Suprapubic skin (tissue), 4 donors: ENCODE results near the gene XCR1. TPM values are rescaled to one million over a fixed set of nuclear protein-coding genes. Genes with fewer than 3 reads are reported as not detected.

Experiments
- DNase-seq, 2 donors: peaks; one replicate each; pipeline ENCODE4 v3.0.0-alpha.2; 2019; ENCODE audit warnings: low spot score in 2 of 2
- H3K27ac ChIP-seq: fragments of 200-600 bp; sonication (generic); one replicate; pipeline ENCODE4 v1.5.1; 2019
- H3K27me3 ChIP-seq: fragments of 200-600 bp; sonication (generic); one replicate; pipeline ENCODE4 v1.5.1; 2019
- H3K36me3 ChIP-seq: fragments of 200-600 bp; sonication (generic); one replicate; pipeline ENCODE4 v1.5.1; 2019
- H3K4me1 ChIP-seq: fragments of 200-600 bp; sonication (generic); one replicate; pipeline ENCODE4 v1.5.1; 2019
- H3K4me3 ChIP-seq: fragments of 200-600 bp; sonication (generic); one replicate; pipeline ENCODE4 v1.5.1; 2019; ENCODE audit warnings: mild to moderate bottlenecking
- H3K9me3 ChIP-seq: fragments of 200-600 bp; sonication (generic); one replicate; pipeline ENCODE4 v1.5.1; 2019
- CTCF ChIP-seq, 2 donors: fragments of 200-600 bp in 1 of 2; fragments of 450-650 bp in 1 of 2; sonication (generic) in 1 of 2; IDR thresholded peaks; one replicate each; pipeline ENCODE4 v1.5.1; 2016 to 2019; ENCODE audit warnings: antibody characterized with exemption in 2 of 2, mild to moderate bottlenecking in 1 of 2, moderate library complexity in 1 of 2
- EP300 ChIP-seq: sonication (generic); formaldehyde crosslinking; IDR thresholded peaks from one replicate; pipeline ENCODE4 v1.6.1; 2017; ENCODE audit warnings: antibody characterized with exemption
- POLR2A ChIP-seq, 2 donors: fragments of 450-650 bp; IDR thresholded peaks; one replicate each; pipeline ENCODE4 v1.6.1; 2017; ENCODE audit warnings: antibody characterized with exemption in 2 of 2, mild to moderate bottlenecking in 2 of 2, moderate library complexity in 2 of 2
- POLR2AphosphoS5 ChIP-seq, 3 donors: sonication (generic); formaldehyde crosslinking; IDR thresholded peaks; one replicate each; pipeline ENCODE4 v1.6.1; 2017; ENCODE audit warnings: antibody characterized with exemption in 3 of 3
- WGBS: methylation state at CpG from one replicate; pipeline ENCODE4 v1.1.5; 2018; 5-methylcytosine and 5-hydroxymethylcytosine counted together
- total RNA-seq, 4 donors: library from RNA; depleted of rRNA; stranded (reverse); fragments of >200 nt; gene quantifications; one replicate each; pipeline ENCODE4 v1.1.0, GENCODE V29; 2016

XCR1 gene
- total RNA-seq, 4 donors from 2014 or later: 0.93 to 7.2 (median 1.9) TPM; not detected in 1

GRCh38 chr3:46021516-46021915 is 5.8 kb downstream of the XCR1 start:
- Histone ChIP-seq H3K36me3 (no peaks in the 10 kb centered on the region), H3K4me3 (no peak overlapping the region), H3K27me3 (no peaks in the 10 kb centered on the region), H3K9me3 (no peaks in the 10 kb centered on the region), H3K27ac (no peak overlapping the region), H3K4me1 (no peaks in the 10 kb centered on the region)
- WGBS: 94% methylated on average over 8 of the region's 8 CpGs
- DNase-seq: no peak
- no peak for TF ChIP-seq EP300
- TF ChIP-seq POLR2A (IDR thresholded peaks at IDR 0.05): no peak
- no peak for TF ChIP-seq POLR2AphosphoS5 (IDR thresholded peaks at IDR 0.05)
- TF ChIP-seq CTCF (IDR thresholded peaks at IDR 0.05): no peak

- Histone ChIP-seq H3K9me3 (no peaks in the 10 kb centered on the region), H3K27ac (no peak overlapping the region), H3K36me3 (no peaks in the 10 kb centered on the region), H3K4me3 (no peak overlapping the region), H3K4me1 (no peaks in the 10 kb centered on the region), H3K27me3 (no peaks in the 10 kb centered on the region)
- no peak for DNase-seq
- TF ChIP-seq POLR2A (IDR thresholded peaks at IDR 0.05) (no peak), CTCF (IDR thresholded peaks at IDR 0.05) (no peak)
- WGBS: 95% methylated on average over 33 of the region's 37 CpGs
Observed at GRCh38 chr3:46020766-46021510, 6.3 kb downstream of the XCR1 start.

- Histone ChIP-seq H3K4me3 (no peak overlapping the region), H3K9me3 (no peaks in the 10 kb centered on the region), H3K36me3 (no peaks in the 10 kb centered on the region), H3K27ac (no peak overlapping the region), H3K4me1 (no peaks in the 10 kb centered on the region), H3K27me3 (no peaks in the 10 kb centered on the region)
- WGBS: 100% methylated on average over 1 of the region's 1 CpG
- DNase-seq: no peak
- TF ChIP-seq POLR2AphosphoS5 (IDR thresholded peaks at IDR 0.05) (no peak), POLR2A (IDR thresholded peaks at IDR 0.05) (no peak), EP300 (no peak)
Observed at GRCh38 chr3:46019707-46020106, 7.6 kb downstream of the XCR1 start.

- Histone ChIP-seq H3K9me3 (no peaks in the 10 kb centered on the region), H3K36me3 (no peaks in the 10 kb centered on the region), H3K4me1 (no peaks in the 10 kb centered on the region), H3K27me3 (no peaks in the 10 kb centered on the region), H3K27ac (no peak overlapping the region), H3K4me3 (no peak overlapping the region)
- DNase-seq: peak in 1 of 2 donors; percentile 35
- WGBS: 67% methylated on average over 2 of the region's 2 CpGs
- TF ChIP-seq POLR2AphosphoS5 (IDR thresholded peaks at IDR 0.05) (no peak), EP300 (no peak), POLR2A (IDR thresholded peaks at IDR 0.05) (no peak), CTCF (IDR thresholded peaks at IDR 0.05) (no peak)
Observed at GRCh38 chr3:46017720-46018119, 9.6 kb downstream of the XCR1 start.

GRCh38 chr3:46013316-46014094 is 13.8 kb downstream of the XCR1 start:
- Histone ChIP-seq H3K27me3 (no peaks in the 10 kb centered on the region), H3K27ac (no peak overlapping the region), H3K36me3 (no peaks in the 10 kb centered on the region), H3K4me3 (no peak overlapping the region), H3K9me3 (no peaks in the 10 kb centered on the region), H3K4me1 (no peaks in the 10 kb centered on the region)
- peak in 1 of 2 donors; percentile 26 for DNase-seq
- 89% methylated on average over 7 of the region's 7 CpGs for WGBS
- no peak for TF ChIP-seq EP300
- no peak for TF ChIP-seq POLR2AphosphoS5 (IDR thresholded peaks at IDR 0.05)
- no peak for TF ChIP-seq POLR2A (IDR thresholded peaks at IDR 0.05)
- no peak for TF ChIP-seq CTCF (IDR thresholded peaks at IDR 0.05)
